Peyer's patch (tissue), 4 donors: ENCODE results near the gene LPIN1. TPM values are rescaled to one million over a fixed set of nuclear protein-coding genes. Genes with fewer than 3 reads are reported as not detected.
A peak's percentile ranks its signal among the peaks of the same experiment; 100 is the strongest.

Source experiments
- DNase-seq, 3 donors: peaks; one replicate each; pipeline ENCODE4 v3.0.0-alpha.2; 2017 to 2019
- H3K27ac ChIP-seq, 4 donors: fragments of 200-600 bp; sonication (generic); one replicate each; pipeline ENCODE4 v1.5.1; 2016 to 2019
- H3K27me3 ChIP-seq, 2 donors: fragments of 200-600 bp; sonication (generic); one replicate each; pipeline ENCODE4 v1.5.1; 2019
- H3K36me3 ChIP-seq, 3 donors: fragments of 200-600 bp; sonication (generic); one replicate each; pipeline ENCODE4 v1.5.1; 2016 to 2019
- H3K4me1 ChIP-seq, 4 donors: fragments of 200-600 bp; sonication (generic); one replicate each; pipeline ENCODE4 v1.5.1; 2016 to 2019
- H3K4me3 ChIP-seq, 4 donors: fragments of 200-600 bp; sonication (generic); 1 replicate in 3 of 4; 2 replicates in 1 of 4; pipeline ENCODE4 v1.5.1; 2016 to 2019; ENCODE audit warnings: mild to moderate bottlenecking in 1 of 4
- H3K9me3 ChIP-seq, 4 donors: fragments of 200-600 bp; sonication (generic); one replicate each; pipeline ENCODE4 v1.5.1; 2016 to 2019; ENCODE audit warnings: mild to moderate bottlenecking in 1 of 4
- CTCF ChIP-seq, 6 experiments: fragments of 450-650 bp in 4 of 6; fragments of 200-600 bp in 2 of 6; sonication (generic) in 1 of 6; IDR thresholded peaks; one replicate each; pipeline ENCODE4 v1.5.1; 2017 to 2019; ENCODE audit warnings: antibody characterized with exemption in 6 of 6, mild to moderate bottlenecking in 3 of 6, moderate library complexity in 1 of 6
- POLR2A ChIP-seq, 2 donors: fragments of 450-650 bp; IDR thresholded peaks; one replicate each; pipeline ENCODE4 v1.5.1; 2017; ENCODE audit warnings: antibody characterized with exemption in 2 of 2, mild to moderate bottlenecking in 2 of 2, moderate library complexity in 2 of 2
- total RNA-seq, 4 donors: library from RNA; depleted of rRNA; stranded (reverse); fragments of >200 nt; gene quantifications; one replicate each; pipeline ENCODE4 v1.1.0, GENCODE V29; 2016

Gene LPIN1
- total RNA-seq, 4 donors from 2014 or later, result 28.7 to 69.3 (median 44.0) TPM

GRCh38 chr2:11742317-11742701, 4.1 kb upstream of the LPIN1 start:
- DNase-seq, result no peak
- no peaks in the 10 kb centered on the region for H3K27me3 ChIP-seq
- no peak overlapping the region for H3K27ac ChIP-seq
- H3K9me3 ChIP-seq, result no peaks in the 10 kb centered on the region
- H3K4me1 ChIP-seq, result peaks cover under 1 to 29% (median 21%) of the 10 kb centered on the region in 4 donors
- TF ChIP-seq POLR2A (IDR thresholded peaks at IDR 0.05) (no peak), CTCF (IDR thresholded peaks at IDR 0.05) (no peak)
- H3K36me3 ChIP-seq, result no peaks in the 10 kb centered on the region
- H3K4me3 ChIP-seq, result no peak overlapping the region

- Histone ChIP-seq H3K36me3 (no peaks in the 10 kb centered on the region), H3K27me3 (no peaks in the 10 kb centered on the region), H3K4me3 (no peak overlapping the region), H3K4me1 (peaks cover 4 to 34% (median 21%) of the 10 kb centered on the region in 4 donors), H3K27ac (peak overlapping the region in 1 of 4 donors; percentile 70), H3K9me3 (no peaks in the 10 kb centered on the region)
- DNase-seq, result no peak
- TF ChIP-seq POLR2A (IDR thresholded peaks at IDR 0.05), result no peak
- no peak for TF ChIP-seq CTCF (IDR thresholded peaks at IDR 0.05)
Measured at GRCh38 chr2:11742702-11743357, 3.6 kb upstream of the LPIN1 start.

GRCh38 chr2:11743366-11743765, 3.1 kb upstream of the LPIN1 start:
- no peak for DNase-seq
- no peaks in the 10 kb centered on the region for H3K9me3 ChIP-seq
- no peak overlapping the region for H3K4me3 ChIP-seq
- peak overlapping the region in 2 of 4 donors; percentile 70 to 72 for H3K27ac ChIP-seq
- H3K27me3 ChIP-seq, result no peaks in the 10 kb centered on the region
- H3K36me3 ChIP-seq, result no peaks in the 10 kb centered on the region
- peaks cover 4 to 40% (median 22%) of the 10 kb centered on the region in 4 donors for H3K4me1 ChIP-seq
- TF ChIP-seq POLR2A (IDR thresholded peaks at IDR 0.05) (no peak), CTCF (IDR thresholded peaks at IDR 0.05) (no peak)

GRCh38 chr2:11743846-11744553, 2.4 kb upstream of the LPIN1 start:
- no peaks in the 10 kb centered on the region for H3K36me3 ChIP-seq
- no peaks in the 10 kb centered on the region for H3K9me3 ChIP-seq
- peaks cover 4 to 46% (median 26%) of the 10 kb centered on the region in 4 donors for H3K4me1 ChIP-seq
- H3K27ac ChIP-seq, result peak overlapping the region; percentile 57 to 72 (median 70)
- TF ChIP-seq CTCF (IDR thresholded peaks at IDR 0.05), result peak in 1 of 6 experiments; percentile 5
- TF ChIP-seq POLR2A (IDR thresholded peaks at IDR 0.05), result no peak
- H3K27me3 ChIP-seq, result no peaks in the 10 kb centered on the region
- peak overlapping the region in 2 of 4 donors; percentile 11 to 20 for H3K4me3 ChIP-seq
- peak; percentile 81 to 96 (median 90) for DNase-seq

GRCh38 chr2:11744631-11745394, 1.6 kb upstream of the LPIN1 start:
- Histone ChIP-seq H3K4me3 (peak overlapping the region in 1 of 4 donors; percentile 11), H3K4me1 (peaks cover 4 to 54% (median 33%) of the 10 kb centered on the region in 4 donors), H3K9me3 (no peaks in the 10 kb centered on the region), H3K27me3 (no peaks in the 10 kb centered on the region), H3K27ac (peak overlapping the region; percentile 57 to 72 (median 70)), H3K36me3 (no peaks in the 10 kb centered on the region)
- TF ChIP-seq POLR2A (IDR thresholded peaks at IDR 0.05), result no peak
- peak in 5 of 6 experiments; percentile 12 to 33 (median 23) for TF ChIP-seq CTCF (IDR thresholded peaks at IDR 0.05)
- DNase-seq, result peak in 2 of 3 donors; percentile 27 to 55
